GM18867 (cell line): ENCODE measurements around the gene F8A3.
"Not testable (repeated sequence)": the region's sequence is repeated elsewhere in the genome, so short reads cannot be mapped to it uniquely, and the experiment has no call there.

ENCODE experiments used
- ATAC-seq: cut with Tn5 transposase; IDR thresholded peaks from one replicate; pipeline ENCODE4 v1.9.1; 2021; ENCODE audit warnings: mild to moderate bottlenecking, moderate library complexity; ENCODE audit not compliant: unreplicated experiment

F8A3 gene

GRCh38 chrX:155458471-155458870 is at the start of gene F8A3:
Gene F8A3 (minus strand): TSS chrX:155458620. CDS start chrX:155458600, 20 bp downstream.
- ATAC-seq = peak; percentile 82

DNA sequence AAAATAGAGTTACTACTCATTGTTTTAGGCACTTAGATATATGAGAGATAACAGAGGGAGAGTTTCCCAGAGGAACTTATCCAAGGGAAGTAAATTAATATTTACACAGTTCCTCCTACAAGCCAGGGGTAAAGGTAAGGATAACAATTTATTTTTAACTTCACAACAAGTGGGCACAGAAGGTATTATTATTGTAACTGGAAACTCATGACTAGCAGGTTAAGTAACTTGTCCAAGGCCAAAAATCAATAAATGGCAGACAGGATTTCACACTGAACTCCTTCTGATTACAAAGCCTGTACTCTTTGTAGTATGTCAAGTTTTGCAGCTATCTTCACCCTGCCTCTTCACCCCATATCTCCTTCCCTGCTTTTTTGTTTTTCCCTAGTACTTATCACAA is 46.9 kb upstream of the F8A3 start:
- ATAC-seq = no peak

DNA sequence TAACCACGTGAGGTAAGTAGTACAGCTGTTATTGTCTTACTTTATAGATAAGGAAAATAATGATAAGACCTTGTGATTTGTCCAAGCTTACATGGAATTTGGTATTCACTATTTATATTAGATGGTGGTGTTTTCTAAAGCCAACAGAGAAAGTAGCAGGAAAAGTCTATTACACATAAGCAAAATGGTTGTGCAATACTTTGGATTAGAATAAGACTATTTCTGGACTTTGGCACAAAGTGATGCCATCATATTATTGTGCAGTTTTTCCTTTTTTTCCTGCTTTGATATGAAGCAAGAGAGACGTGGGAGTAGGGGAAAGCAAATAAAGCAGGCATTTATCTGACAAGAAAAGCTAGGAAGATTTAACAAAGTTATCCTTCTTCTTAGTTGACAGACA is 36.7 kb upstream of the F8A3 start:
- not testable (repeated sequence) for ATAC-seq

DNA sequence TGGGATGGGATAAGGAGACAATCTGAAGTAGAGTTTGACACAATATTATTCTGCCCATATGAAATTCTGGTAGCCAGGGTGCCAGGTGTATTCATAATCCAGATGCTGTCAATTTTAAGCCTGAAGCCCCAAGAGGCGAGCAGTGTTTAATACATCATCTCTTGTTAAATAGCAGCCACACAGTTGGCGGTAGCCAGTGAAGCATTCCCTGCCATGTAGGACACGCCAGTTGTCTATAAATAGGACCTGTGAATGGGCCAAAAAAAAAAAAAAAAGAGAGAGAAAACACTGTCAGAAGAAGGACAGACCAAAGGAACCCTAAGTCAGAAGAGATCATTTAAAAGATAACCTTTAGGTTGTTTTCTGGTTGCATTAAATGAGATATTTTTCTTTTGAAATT is 33.0 kb upstream of the F8A3 start:
- not testable (repeated sequence) for ATAC-seq

- not testable (repeated sequence) for ATAC-seq
These were observed 18.7 kb upstream of the F8A3 start for GRCh38 chrX:155477136-155477535.

DNA sequence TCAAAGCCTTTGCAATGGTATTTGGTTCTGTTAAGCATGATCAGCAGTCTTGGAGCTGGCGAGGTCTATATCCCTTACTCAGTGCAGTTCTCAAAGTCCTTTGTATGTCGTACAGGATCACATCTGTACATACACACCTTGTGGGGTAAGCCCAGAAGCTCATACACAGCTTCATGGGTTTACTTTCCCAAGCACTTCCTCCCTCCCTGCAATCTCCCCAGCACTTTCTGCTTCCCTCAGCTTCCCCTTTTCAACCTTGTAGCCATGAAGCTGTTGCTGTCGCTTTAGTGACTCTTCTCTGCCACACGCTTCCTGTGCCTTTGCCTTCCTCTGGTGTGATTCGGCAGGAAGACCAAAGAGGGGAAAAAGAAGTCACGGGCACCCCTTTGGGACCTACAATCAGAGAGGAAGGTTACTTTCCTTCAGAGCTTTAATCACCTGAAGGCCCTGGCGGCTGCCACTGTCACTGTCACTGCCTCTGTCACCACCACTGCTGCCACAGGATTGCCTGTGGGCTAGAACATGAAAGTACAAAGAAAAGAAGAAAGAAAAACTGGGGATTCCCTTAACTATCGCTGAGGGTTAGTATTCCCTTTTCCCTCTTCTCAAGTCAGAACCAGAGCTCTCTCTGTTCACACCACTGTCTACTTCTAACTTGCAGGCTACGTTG is 8.0 kb upstream of the F8A3 start:
- ATAC-seq = peak; percentile 86

DNA sequence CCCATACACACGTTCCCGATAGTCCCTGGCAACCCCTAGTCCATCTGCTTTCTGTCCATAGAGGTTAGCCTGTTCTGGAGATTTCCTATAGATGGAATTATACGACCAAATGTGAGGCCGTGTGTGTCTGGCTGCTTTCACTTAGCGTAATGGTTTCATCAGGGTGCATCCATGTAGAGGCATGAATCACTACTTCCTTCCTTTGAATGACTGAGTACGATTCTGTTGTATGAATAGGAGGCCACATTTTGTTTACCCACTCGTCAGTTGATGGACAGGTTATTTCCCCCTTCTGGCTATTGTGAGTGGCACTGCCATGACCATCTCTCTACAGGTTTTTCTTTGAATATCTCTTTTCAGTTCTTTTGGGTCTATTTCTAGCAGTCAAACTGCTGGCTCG is 2.1 kb upstream of the F8A3 start:
- not testable (repeated sequence) for ATAC-seq

- ATAC-seq = peak; percentile 55
These were observed 516 bp downstream of the F8A3 start for GRCh38 chrX:155457761-155458447.

DNA sequence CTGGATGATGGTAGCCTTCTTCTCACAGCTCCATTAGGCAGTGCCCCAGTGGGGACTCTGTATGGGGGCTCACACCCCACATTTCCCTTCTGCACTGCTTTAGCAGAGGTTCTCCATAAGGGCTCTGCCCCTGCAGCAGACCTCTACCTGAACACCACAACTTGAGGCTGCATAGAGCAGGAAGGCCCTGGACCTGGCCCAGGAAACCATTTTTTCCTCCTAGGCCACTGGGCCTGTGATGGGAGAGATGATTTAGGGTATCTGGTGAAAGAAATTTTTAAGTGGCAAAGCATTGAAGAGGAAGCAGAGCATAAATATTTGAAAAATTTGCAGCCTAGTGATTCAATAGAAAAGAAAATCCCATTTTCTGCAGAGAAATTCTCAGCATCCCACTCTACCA is 17.3 kb downstream of the F8A3 start:
- no peak for ATAC-seq

GRCh38 chrX:155435744-155436112 is 22.7 kb downstream of the F8A3 start:
- ATAC-seq = no peak

- ATAC-seq = no peak
These were observed 23.3 kb downstream of the F8A3 start for GRCh38 chrX:155434906-155435743.

DNA sequence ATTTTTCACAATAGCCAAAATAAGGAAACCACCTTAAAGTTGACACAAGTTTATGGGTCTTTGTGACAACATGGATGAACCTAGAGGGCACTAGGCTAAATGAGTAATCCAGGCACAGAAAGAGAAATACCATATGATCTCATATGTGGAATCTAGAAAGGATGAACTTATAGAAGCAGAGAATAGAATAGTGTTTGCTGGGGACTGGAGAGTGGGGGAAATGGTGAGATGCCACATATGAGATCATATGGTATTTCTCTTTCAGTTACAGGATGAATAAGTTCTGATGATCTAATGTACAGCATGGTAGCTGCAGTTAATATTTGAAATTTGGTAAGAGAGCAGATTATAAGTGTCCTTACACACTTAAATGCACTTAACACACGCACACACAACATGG is 40.7 kb downstream of the F8A3 start:
- no peak for ATAC-seq
